Measurements from ENCODE around the gene FFAR2.

The FFAR2 gene

DNA sequence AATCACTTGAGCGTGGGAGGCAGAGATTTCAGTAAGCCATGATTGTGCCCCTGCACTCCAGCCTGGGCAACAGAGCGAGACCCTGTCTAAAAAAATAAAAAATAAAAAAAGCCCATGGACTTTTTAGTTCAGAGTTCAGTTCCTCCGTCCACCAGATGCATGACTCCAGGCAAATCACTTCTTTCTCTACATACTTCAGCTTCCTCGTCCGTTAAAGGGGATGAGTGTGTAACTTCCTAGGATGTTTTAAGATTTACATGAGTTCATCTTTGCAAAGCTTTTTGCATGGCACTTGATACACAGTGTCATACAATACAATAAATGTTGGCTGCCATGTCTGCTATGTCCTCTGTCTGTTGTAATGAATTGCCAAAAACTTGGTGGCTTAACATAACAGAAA lies 10.0 kb upstream of the FFAR2 start:
- no peak for TF ChIP-seq CTCF (IDR thresholded peaks at IDR 0.05)

GRCh38 chr19:35438527-35438926 lies 9.5 kb upstream of the FFAR2 start:
- TF ChIP-seq CTCF (IDR thresholded peaks at IDR 0.05) = no peak

- TF ChIP-seq CTCF (IDR thresholded peaks at IDR 0.05) = no peak
Measured at GRCh38 chr19:35439921-35440320, 8.1 kb upstream of the FFAR2 start.

DNA sequence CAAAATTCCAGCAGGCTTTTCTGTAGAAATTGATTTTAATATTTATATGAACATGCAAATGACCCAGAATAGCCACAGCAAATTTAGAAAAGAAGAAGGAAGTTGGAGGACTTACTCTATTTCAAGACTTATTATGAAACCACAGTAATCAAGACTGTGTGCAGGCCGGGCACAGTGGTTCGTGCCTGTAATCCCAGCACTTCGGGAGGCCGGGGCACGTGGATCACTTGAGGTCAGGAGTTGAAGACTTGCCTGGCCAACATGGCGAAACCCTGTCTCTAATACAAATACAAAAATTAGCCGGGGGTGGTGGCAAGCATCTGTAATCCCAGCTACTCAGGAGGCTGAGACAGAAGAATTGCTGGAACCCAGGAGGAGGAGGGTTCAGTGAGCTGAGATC lies 6.0 kb upstream of the FFAR2 start:
- TF ChIP-seq CTCF (IDR thresholded peaks at IDR 0.05) = no peak

- TF ChIP-seq CTCF (IDR thresholded peaks at IDR 0.05) = no peak
Measured at GRCh38 chr19:35444735-35445134, 3.3 kb upstream of the FFAR2 start.

- no peak for TF ChIP-seq CTCF (IDR thresholded peaks at IDR 0.05)
Measured at GRCh38 chr19:35445826-35446593, 2.0 kb upstream of the FFAR2 start.

GRCh38 chr19:35449359-35450043 lies 1.4 kb downstream of the FFAR2 start:
- TF ChIP-seq CTCF (IDR thresholded peaks at IDR 0.05) = no peak
